H1 (cell line): ENCODE results near the gene LAMP5. TPM values are rescaled to one million over a fixed set of nuclear protein-coding genes. Genes with fewer than 3 reads are reported as not detected.

Experiments
- ASH2L ChIP-seq: fragments of 200-600, 300-600 bp; sonication (generic); IDR thresholded peaks from one replicate; pipeline ENCODE4 v1.7.1; 2017; ENCODE audit warnings: low read length
- polyA plus RNA-seq, 7 experiments: library from polyadenylated mRNA; depleted of rRNA in 3 of 7; stranded (reverse) in 5 of 7; unstranded in 2 of 7; fragments of >200 nt in 5 of 7; fragments of 200-250 nt in 2 of 7; gene quantifications; 1 replicate in 5 of 7; 2 replicates in 1 of 7; 4 replicates in 1 of 7; pipeline versions ENCODE4 v1.2.1 to v1.2.3, GENCODE V29; 2011 to 2013; ENCODE audit warnings: missing spikeins in 2 of 7, mixed read lengths in 2 of 7
- total RNA-seq: library from RNA; stranded (reverse); fragmentation: NEBNext Ultra II Directional; extraction: Animal tissue kit (Norgen Biotek cat#: 25700); gene quantifications from 2 replicates; pipeline ENCODE4 v1.2.1, GENCODE V29; 2021

Gene LAMP5
- total and polyA plus RNA-seq, 2 of the 8 experiments (the other 6 are each of a cell fraction or from before 2014, with no cell fraction given) = 0.22 to 1.9 TPM

DNA sequence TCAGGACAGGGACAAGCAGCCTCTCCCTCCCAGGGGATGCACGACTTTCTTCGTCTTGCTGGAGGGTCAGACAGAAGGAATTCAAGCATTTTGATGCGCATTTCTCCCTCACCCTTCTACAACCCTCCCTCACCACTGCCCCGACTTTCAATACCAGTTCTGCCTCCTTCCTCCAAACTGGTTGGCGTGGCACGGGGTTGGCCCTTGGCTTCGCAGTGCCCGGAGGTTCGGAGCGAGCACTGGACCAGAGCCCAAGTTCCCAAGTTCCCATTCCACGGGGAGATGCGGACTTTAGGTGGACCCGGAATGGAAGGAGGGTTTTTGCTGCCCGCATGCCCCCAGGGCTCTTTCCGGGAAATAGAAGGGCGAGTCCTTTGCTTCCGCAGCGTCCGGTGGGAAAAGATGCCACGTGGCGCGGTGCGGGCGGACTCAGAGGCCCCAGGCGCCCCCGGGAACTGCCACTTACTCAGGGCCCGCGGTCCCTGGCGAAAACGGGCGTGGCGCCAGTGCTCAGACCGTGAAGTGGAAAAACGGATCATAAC, 8.0 kb upstream of the LAMP5 start (continued):
- no peak for TF ChIP-seq ASH2L
